NCI-H510A treated with DMSO at 0.1 percent for 48 hours (cell line): ENCODE measurements around the gene RAD9A.

Source experiments
- DNase-seq: peaks from one replicate; lab custom pipeline; 2025; lab: John Stamatoyannopoulos, UW

The RAD9A gene

DNA sequence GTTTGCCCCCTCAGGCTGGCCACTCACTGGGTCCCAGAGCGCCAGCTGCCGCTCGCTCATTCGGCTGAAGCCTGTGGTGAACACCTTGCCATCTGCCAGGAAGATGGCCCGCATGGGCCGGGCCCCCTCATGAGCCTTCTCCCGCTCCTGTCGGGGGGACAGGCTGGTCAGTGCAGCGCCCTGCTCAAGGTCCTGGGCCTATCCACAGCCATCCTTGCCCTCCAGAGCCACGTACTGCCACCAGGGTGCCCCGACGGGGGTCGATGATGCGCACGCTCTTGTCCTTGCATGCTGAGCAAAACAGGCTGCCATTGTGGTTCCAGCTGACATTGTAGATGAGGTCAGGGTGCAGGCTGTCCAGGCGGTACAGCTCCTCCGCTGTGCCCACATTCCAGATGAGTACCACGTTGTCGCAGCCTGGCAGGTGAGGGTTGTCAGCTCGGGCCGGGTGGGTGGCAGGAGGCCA lies 49.3 kb downstream of the RAD9A start:
- DNase-seq, result no peak

DNA sequence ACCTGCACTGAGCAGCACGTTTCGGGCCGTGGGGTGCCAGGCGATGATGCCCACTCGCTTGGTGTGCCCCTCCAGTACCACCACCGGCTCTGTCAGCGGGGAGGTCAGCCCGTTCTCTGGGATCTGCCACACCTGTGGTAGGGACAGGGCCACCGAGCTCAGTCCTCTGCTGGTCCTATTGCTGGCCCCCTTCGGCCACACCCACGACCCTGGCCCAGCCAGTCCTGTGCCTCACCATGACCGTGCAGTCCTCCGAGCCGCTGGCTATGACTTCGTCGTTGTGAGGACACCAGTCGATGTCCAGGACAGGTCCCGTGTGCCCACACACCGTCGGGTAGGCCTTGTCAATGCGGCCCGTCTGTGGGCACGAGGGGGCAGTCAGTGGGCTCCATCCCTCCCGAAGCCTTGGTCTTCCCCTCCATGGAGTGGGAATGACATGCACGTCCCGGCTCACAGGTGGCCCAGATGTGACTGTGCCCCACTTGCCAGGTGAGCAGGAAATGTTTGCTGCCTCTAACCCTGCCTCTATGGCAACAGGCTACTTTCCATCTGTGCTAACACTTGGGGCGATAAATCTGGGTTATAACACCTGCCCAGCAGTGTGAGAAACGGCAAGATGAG lies 50.1 kb downstream of the RAD9A start:
- no peak for DNase-seq

DNA sequence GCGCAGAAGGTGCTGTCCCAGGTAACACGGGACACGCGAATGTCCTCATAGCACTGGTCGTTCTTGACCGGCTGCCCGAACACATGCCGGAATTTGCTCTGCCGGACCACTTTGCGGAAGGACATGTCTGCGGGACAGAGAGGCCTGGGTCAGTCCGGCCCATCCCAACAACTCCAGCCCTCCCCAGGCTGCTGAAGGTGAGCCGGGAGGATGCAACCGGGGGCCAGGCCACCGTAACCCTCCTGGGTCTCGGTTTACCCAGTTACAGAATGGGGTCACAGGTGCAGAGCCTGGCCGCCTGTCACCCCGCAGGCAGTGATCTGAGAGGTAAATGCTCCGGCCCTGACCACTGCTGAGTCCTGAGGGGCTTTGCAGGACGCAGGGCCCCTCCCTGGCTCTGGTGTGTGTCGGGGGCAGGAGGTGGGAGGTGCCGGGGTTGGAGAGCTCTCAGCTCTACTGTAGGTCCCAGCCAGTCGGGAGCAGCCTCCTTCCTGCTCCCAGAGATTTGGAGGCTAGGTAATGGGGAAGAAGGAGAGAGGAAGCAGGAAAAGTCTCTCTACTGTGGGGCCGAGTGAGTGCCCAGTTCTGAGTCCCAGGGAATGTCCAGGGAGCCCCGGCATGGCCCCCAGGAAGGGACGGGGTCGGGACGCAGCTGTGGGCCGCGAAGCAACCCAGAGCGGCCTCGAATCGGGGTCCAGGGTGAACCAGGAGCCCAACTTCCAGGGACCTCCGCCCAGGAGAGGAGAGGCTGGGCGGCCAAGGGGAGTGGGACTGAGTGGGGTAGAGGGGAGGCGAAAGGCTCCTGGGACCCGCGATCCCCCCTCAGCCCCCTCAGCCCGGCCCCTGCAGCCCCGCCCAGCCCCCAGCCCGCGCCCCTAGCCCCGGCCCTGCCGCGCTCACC lies 51.0 kb downstream of the RAD9A start:
- DNase-seq, result no peak

DNA sequence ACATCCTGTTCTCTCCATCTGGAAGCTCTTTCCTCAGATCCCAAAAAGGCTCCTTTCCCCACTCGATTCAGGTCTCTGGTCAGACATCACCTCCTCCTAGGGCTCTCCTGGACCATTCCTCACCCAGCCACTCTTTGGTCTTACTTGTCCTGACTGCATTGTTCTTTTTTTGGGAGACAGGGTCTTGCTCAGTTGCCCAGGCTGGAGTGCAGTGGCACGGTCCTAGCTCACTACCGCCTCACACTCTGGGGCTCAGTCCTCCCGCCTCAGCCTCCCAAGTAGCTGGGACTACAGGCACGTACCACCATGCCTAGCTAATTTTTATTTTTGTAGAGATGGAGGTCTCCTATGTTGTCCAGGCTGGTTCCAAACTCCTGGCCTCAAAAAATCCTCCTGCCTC lies 53.7 kb downstream of the RAD9A start:
- DNase-seq, result no peak
